ENCODE data around the gene LHX4. TPM values are rescaled to one million over a fixed set of nuclear protein-coding genes. Genes with fewer than 3 reads are reported as not detected.

Gene LHX4
- total RNA-seq, 4 donors from 2014 or later: not detected

DNA sequence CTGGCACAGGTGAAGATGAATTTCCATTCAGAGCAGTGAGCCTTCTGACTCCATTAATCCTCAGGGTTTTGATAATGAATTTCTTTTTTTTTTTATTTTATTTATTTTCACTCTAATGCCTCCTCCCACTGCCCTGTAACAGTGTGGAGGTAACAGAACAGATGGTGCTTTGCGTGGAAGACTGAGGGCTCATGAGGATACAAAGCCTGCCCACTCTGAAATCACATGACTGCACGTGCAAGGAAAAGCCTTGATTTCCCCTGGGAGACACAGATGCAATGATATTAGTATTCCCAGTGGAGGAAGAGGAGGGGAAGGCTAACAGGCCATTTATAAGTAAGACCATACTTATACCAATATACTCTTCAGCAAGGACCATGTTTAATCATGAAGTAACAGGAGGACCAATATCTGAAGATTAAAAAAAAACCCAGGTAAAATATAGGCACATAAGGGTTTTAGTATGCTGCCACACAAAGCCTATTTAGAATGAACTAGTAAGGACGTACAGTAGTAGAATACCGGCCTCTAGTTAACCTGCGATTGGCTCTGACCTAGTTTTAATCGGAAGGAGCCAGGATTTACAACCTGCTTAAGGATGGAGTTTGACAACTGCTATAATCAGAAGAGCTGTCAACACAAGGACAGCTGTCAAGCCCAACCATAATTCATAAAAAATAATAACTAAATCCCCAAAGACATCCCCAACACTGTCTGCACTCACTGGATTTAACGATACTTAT lies 69.6 kb downstream of the LHX4 start:
- Histone ChIP-seq H3K9me3 (no peaks in the 10 kb centered on the region), H3K4me1 (no peaks in the 10 kb centered on the region), H3K27me3 (no peaks in the 10 kb centered on the region), H3K27ac (no peak overlapping the region), H3K4me3 (no peak overlapping the region), H3K36me3 (no peaks in the 10 kb centered on the region)
- ATAC-seq: no peak
- TF ChIP-seq, protein P1, sequence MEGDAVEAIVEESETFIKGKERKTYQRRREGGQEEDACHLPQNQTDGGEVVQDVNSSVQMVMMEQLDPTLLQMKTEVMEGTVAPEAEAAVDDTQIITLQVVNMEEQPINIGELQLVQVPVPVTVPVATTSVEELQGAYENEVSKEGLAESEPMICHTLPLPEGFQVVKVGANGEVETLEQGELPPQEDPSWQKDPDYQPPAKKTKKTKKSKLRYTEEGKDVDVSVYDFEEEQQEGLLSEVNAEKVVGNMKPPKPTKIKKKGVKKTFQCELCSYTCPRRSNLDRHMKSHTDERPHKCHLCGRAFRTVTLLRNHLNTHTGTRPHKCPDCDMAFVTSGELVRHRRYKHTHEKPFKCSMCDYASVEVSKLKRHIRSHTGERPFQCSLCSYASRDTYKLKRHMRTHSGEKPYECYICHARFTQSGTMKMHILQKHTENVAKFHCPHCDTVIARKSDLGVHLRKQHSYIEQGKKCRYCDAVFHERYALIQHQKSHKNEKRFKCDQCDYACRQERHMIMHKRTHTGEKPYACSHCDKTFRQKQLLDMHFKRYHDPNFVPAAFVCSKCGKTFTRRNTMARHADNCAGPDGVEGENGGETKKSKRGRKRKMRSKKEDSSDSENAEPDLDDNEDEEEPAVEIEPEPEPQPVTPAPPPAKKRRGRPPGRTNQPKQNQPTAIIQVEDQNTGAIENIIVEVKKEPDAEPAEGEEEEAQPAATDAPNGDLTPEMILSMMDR (IDR thresholded peaks at IDR 0.05): no peak
- TF ChIP-seq POLR2A (IDR thresholded peaks at IDR 0.05) (no peak), EP300 (IDR thresholded peaks at IDR 0.05) (no peak), POLR2AphosphoS5 (IDR thresholded peaks at IDR 0.05) (no peak)
- WGBS, 2 donors (ENCODE audit: low coverage in 1 of 2): 88 to 98% methylated on average over 6 of the region's 7 CpGs

DNA sequence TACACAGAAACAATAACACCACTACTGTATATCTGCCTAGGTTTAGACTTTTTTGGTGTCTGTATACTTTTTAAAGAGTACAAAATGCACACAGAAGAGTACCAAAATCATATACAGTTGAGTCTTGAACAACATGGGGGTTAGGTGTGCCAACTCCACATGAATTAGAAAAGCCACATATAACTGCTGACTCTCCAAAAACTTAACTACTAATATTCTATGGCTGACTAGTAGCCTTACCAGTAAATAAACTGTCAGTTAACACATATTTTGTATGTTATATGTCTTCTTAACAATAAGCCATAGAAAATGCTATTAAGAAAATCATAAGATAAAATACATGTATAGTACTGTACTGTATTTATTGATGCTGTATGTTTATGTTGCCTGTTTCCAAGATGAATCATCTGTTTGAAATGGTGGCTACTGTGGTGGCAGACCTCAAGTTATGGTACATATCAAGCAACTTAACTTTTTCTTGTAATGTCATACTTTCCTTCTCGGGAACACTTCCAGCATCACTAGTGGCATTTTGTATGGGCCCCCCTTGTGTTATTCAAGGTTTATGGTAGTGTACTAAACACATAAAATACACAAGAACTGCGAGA lies 71.2 kb downstream of the LHX4 start:
- TF ChIP-seq EP300 (IDR thresholded peaks at IDR 0.05) (no peak), POLR2A (IDR thresholded peaks at IDR 0.05) (no peak), POLR2AphosphoS5 (IDR thresholded peaks at IDR 0.05) (no peak)
- TF ChIP-seq, protein P1 (IDR thresholded peaks at IDR 0.05): no peak
- H3K9me3 ChIP-seq: peaks cover 0 to 4% (median 0%) of the 10 kb centered on the region in 3 donors
- 94 to 100% methylated on average over 1 to 2 of the region's 2 CpGs for WGBS, 2 donors (ENCODE audit: low coverage in 1 of 2)
- H3K36me3 ChIP-seq: no peaks in the 10 kb centered on the region
- no peak overlapping the region for H3K27ac ChIP-seq
- H3K27me3 ChIP-seq: no peaks in the 10 kb centered on the region
- no peaks in the 10 kb centered on the region for H3K4me1 ChIP-seq
- H3K4me3 ChIP-seq: no peak overlapping the region
- no peak for ATAC-seq

DNA sequence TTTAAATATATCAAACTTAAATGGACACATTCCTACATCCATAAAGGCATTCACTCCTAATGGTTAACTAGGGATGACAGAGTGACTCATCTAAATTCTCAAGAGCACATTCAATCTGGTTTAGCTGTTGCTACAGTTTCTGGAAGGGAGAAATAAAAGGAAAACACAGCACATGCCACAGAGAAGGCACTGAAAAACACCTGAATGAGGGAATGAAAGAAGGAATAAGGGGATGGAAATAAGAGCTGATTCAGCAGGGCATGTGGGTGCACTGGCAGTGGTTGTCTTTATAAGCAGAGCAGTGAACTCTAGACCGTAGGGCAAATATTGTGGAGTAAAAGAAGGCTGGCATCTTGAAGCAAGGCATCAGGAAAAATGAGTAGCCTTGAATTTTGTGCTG lies 79.3 kb downstream of the LHX4 start:
- peaks cover 0 to 10% of the 10 kb centered on the region in 2 donors for H3K36me3 ChIP-seq
- H3K4me1 ChIP-seq: no peaks in the 10 kb centered on the region
- TF ChIP-seq EP300 (IDR thresholded peaks at IDR 0.05): no peak
- no peak for TF ChIP-seq POLR2A (IDR thresholded peaks at IDR 0.05)
- TF ChIP-seq POLR2AphosphoS5 (IDR thresholded peaks at IDR 0.05): no peak
- TF ChIP-seq, protein P1 (IDR thresholded peaks at IDR 0.05): no peak
- no peak overlapping the region for H3K27ac ChIP-seq
- peaks cover 0 to 4% (median 0%) of the 10 kb centered on the region in 3 donors for H3K9me3 ChIP-seq
- H3K4me3 ChIP-seq: no peak overlapping the region
- no peaks in the 10 kb centered on the region for H3K27me3 ChIP-seq
- no peak for ATAC-seq
- WGBS, 2 donors (ENCODE audit: low coverage in 1 of 2): 85 to 88% methylated on average over 1 of the region's 1 CpG

DNA sequence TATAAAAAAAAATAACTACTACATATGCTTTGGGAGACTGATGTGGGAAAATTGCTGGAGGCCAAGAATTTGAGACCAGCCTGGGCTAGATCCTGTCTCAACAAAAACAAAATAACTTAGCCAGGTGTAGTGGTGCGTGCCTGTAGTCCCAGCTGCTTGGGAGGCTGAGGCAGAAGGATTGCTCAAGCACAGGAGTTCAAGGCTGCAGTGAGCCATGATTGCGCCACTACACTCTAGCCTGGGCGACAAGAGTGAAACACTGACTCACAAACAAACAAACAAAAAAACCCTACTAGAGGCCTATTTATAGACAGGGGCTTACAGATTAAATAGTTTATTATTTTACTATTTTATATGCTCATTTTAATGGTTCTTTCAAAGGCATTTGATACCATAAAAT lies 80.0 kb downstream of the LHX4 start:
- Histone ChIP-seq H3K4me3 (no peak overlapping the region), H3K36me3 (peaks cover 0 to 10% of the 10 kb centered on the region in 2 donors), H3K4me1 (no peaks in the 10 kb centered on the region), H3K9me3 (peaks cover 0 to under 1% (median 0%) of the 10 kb centered on the region in 3 donors), H3K27me3 (no peaks in the 10 kb centered on the region), H3K27ac (no peak overlapping the region)
- WGBS, 2 donors (ENCODE audit: low coverage in 1 of 2): 100% methylated on average over 2 to 3 of the region's 3 CpGs
- TF ChIP-seq POLR2A (IDR thresholded peaks at IDR 0.05): no peak
- ATAC-seq: no peak

DNA sequence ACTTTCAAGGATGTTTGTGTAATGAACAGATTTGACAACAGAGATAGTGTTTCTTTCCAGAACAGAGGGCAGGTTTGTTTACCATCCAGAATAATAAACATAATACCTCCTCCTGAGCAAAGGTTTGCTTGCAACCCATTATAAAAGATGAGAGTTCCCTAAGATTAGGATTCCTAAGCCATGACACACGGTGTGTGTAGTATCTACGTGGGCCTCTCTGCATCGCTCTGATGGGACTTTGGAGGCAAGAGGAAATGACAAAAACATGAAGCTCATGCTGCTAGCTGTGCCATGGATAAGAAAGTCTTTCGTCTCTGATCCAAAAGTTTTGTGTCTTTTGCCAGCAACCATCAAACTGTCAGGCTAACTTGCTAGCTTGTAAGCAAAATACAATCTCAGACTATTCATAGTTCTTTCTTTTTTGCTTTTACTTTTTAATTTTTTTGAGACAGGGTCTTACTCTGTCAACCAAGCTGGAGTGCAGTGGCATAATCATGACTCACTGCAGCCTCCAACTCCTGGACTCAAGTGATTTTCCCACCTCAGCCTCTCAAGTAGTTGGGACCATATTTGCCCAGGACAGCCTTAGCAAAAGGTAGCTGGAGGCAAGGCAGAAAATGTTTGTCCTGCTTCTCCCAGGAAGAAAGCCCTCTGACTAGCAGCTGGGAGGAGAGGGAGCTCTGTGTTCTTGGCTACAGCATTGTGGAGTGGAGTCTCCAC lies 81.1 kb downstream of the LHX4 start:
- no peak for TF ChIP-seq EP300 (IDR thresholded peaks at IDR 0.05)
- H3K36me3 ChIP-seq: peaks cover 0 to 10% of the 10 kb centered on the region in 2 donors
- no peak overlapping the region for H3K27ac ChIP-seq
- no peaks in the 10 kb centered on the region for H3K4me1 ChIP-seq
- no peaks in the 10 kb centered on the region for H3K27me3 ChIP-seq
- 81 to 94% methylated on average over 4 of the region's 4 CpGs for WGBS, 2 donors (ENCODE audit: low coverage in 1 of 2)
- H3K4me3 ChIP-seq: no peak overlapping the region
- no peaks in the 10 kb centered on the region for H3K9me3 ChIP-seq
- no peak for ATAC-seq

All from gastroesophageal sphincter (tissue), 4 donors.